Loucy (cell line): ENCODE results near the gene TRIOBP.

ENCODE experiments used
- CTCF ChIP-seq: fragments of 200-600 bp; sonication (generic); conservative IDR thresholded peaks from 2 replicates; pipeline ENCODE4 v1.5.1; 2014; ENCODE audit warnings: mild to moderate bottlenecking, antibody characterized with exemption, low read length
- EZH2phosphoT487 ChIP-seq: fragments of 200-600 bp; IDR thresholded peaks from 2 replicates; pipeline ENCODE4 v1.6.1; 2018; ENCODE audit warnings: antibody characterized with exemption, mild to moderate bottlenecking, moderate library complexity, borderline replicate concordance

GRCh38 chr22:37659897-37660708, 36.7 kb upstream of the TRIOBP start:
- TF ChIP-seq CTCF = no peak
- TF ChIP-seq EZH2phosphoT487 = no peak
